Ovary (tissue), 3 donors: Measurements from ENCODE around the gene TRMT1.

Experiments used
- POLR2A ChIP-seq: fragments of 450-650 bp; IDR thresholded peaks from one replicate; pipeline ENCODE4 v1.6.1; 2017; ENCODE audit warnings: antibody characterized with exemption, mild to moderate bottlenecking, moderate library complexity
- TF ChIP-seq, protein P1 (sequence below), 3 donors: fragments of 450-650 bp in 2 of 3; fragments of 200-600 bp in 1 of 3; IDR thresholded peaks; one replicate each; pipeline versions ENCODE4 v1.5.1 to v1.8.0; 2016 to 2022; ENCODE audit warnings: antibody characterized with exemption in 3 of 3, mild to moderate bottlenecking in 1 of 3
- donor health status: DM: no; HTN: no; CAD: no.

GRCh38 chr19:13100841-13101589 lies 15.5 kb downstream of the TRMT1 start:
- TF ChIP-seq POLR2A, result no peak
- TF ChIP-seq, protein P1, sequence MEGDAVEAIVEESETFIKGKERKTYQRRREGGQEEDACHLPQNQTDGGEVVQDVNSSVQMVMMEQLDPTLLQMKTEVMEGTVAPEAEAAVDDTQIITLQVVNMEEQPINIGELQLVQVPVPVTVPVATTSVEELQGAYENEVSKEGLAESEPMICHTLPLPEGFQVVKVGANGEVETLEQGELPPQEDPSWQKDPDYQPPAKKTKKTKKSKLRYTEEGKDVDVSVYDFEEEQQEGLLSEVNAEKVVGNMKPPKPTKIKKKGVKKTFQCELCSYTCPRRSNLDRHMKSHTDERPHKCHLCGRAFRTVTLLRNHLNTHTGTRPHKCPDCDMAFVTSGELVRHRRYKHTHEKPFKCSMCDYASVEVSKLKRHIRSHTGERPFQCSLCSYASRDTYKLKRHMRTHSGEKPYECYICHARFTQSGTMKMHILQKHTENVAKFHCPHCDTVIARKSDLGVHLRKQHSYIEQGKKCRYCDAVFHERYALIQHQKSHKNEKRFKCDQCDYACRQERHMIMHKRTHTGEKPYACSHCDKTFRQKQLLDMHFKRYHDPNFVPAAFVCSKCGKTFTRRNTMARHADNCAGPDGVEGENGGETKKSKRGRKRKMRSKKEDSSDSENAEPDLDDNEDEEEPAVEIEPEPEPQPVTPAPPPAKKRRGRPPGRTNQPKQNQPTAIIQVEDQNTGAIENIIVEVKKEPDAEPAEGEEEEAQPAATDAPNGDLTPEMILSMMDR (IDR thresholded peaks at IDR 0.05), result no peak
